HG03378 (cell line): Measurements from ENCODE around the gene SIRT2.
A peak's percentile ranks its signal among the peaks of the same experiment; 100 is the strongest.
"Not testable (repeated sequence)": the region's sequence is repeated elsewhere in the genome, so short reads cannot be mapped to it uniquely, and the experiment has no call there.

Experiments used
- ATAC-seq: cut with Tn5 transposase; IDR thresholded peaks from one replicate; pipeline ENCODE4 v1.9.1; 2021; ENCODE audit warnings: mild to moderate bottlenecking, moderate library complexity; ENCODE audit not compliant: unreplicated experiment

Gene SIRT2

DNA sequence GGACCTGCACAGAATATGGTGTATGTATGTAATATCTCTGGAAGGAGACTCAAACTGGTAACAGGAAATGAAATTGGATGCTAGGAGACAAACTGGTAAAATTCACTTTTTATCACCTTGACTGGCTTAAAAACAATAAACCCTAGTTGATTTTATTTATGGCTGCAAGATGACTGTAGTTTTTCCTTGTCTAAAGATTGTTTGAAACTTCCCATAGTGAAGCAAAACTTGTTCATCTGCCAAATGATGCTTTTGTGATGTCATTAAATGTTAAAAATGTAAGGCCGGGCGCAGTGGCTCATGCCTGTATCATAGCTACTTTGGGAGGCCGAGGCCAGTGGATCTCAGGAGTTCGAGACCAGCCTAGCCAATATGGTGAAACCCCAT is 65.3 kb downstream of the SIRT2 start:
- no peak for ATAC-seq

- ATAC-seq, result no peak
These were observed 66.4 kb downstream of the SIRT2 start for GRCh38 chr19:38833092-38833425.

DNA sequence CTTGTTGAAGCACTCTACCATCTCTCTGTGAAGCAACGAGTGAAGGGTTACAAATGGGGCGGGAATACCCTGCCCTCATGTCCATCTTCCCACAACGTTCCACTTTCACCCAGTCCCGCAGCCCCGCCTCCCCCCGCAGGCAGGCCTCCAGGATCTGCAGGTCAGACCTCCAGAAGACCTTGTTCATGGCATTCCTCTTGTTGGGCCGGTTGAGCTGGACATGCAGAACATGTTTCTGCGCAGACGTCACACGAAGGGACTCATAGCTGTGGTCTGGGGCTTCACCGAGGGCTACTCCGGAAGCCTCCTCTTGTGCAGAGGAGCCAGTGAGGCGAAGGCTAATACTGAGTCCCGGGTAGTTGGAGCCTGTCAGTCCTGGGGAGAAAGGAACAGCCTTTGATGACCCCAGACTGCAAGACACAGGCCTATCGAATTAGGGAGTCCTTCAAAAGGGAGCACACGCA is 68.2 kb downstream of the SIRT2 start:
- peak; percentile 24 for ATAC-seq

DNA sequence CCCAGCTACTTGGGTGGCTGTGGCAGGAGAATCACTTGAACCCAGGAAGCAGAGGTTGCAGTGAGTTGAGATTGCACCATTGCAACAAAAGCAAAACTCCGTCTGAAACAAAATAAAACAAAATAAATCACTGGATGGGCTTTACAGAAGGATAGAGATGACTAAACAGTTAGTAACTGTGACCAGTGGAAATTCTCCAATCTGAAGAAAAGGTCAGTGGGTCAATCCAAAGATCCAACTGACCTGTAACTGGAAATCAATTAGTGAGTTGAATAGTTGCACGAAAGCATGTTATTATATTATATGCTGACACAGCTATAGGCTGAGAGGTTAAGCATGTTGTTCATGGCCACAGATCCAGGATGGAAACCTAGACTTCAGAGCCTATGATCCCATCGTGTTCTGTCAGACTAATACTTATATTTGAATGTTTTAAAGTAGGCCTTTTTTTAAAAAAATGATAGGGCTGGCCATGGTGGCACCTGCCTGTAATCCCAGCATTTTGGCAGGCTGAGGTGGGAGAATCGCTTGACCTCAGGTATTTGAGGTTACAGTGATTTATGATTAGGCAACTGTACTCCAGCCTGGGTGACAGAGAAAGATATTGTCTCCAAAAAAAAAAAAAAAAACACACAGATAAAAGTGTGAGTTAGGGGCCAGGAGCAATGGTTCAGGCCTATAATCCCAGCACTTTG is 69.2 kb downstream of the SIRT2 start:
- ATAC-seq, result no peak

- not testable (repeated sequence) for ATAC-seq
These were observed 70.2 kb downstream of the SIRT2 start for GRCh38 chr19:38829203-38829602.
